HG03135 (cell line): Measurements from ENCODE around the gene MBNL1.

Source experiments
- ATAC-seq: cut with Tn5 transposase; IDR thresholded peaks from one replicate; pipeline ENCODE4 v1.9.1; 2021; ENCODE audit warnings: mild to moderate bottlenecking, moderate library complexity; ENCODE audit not compliant: unreplicated experiment

The MBNL1 gene

DNA sequence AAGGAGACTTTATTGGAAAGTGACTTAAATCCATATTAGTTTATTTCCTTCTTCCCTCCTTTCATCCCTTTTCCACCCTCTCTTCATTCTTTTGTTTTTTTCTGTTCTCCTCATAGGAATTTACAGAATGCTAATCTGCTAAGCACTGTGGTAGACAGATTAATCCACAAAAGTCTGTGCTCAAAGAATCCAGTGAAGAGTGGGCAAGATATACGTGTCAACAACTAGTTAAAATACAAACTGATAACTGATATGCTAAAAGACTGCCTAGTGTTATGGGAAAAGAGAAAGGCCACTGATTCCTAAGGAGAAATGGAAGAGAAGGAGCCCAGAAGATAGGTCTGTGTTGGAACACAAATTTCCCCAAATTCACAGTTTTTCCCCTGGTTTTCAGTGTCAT is 202.2 kb downstream of the MBNL1 start:
- ATAC-seq, result no peak

DNA sequence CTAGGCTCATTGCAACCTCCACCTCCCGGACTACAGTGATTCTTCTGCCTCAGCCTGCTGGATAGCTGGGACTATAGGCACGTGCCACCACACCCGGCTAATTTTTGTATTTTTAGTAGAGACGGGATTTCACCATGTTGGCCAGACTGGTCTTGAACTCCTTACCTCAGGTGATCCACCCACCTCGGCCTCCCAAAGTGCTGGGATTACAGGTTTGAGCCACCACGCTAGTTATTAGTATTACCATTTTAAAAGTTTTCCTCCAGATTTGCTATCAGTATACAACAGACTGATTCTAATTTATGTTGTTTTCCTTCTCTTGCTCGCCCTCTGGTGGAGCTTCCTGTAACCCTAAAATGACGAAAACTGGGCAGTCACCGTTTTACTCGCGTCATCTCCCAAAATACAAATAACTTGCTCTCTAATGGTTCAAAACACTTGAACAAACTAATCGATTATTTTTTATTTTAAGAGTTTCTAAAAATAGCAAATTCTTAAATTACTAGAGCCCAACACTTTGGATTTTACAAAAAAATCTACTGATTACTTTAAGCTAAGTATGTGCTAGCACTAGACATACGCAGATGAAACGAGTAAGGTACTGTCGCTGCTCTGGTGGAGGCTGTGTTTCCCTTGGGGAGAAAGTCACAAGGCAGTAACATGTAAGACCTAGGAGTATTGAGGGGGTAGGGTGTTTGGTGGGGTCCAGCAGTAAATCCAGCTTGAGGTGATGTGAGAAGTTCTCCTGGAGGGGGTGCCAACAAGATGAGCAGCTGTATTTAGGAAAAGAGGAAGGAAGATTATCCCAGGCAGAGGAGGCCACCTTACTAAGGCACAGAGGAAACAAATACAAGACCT is 203.3 kb downstream of the MBNL1 start:
- peak; percentile 80 for ATAC-seq

DNA sequence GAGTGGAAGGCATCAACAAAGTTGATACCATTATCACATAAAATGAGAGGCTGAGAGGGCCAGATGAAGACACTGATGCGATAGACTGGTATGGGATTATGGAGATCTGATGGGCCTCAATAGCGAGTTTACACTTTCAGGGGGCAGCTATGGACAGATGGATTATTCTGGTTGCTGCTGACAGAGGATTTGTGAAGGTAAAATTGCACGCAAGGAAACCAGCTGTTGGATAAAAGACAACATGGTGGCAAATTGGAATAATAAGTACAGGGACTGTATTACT is 203.9 kb downstream of the MBNL1 start:
- no peak for ATAC-seq

DNA sequence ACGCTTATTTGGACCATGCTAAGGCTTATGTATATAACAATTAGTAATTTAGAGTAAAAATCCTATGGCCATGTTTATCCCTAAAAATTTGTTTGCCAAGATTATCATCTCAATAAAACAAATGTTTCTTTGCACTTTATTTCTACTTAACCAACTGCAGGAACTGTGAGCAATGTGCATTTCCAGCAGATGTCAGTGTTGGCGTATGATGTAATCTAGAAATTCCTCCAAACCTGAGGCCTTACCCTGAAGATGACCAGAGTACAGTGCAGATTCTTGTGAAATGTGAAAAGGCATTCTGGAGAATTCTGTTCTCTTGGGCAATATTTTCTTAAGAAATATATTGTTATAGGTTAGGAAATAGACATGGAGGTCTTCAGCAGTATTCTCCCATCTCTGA is 205.9 kb downstream of the MBNL1 start:
- ATAC-seq, result peak; percentile 67

DNA sequence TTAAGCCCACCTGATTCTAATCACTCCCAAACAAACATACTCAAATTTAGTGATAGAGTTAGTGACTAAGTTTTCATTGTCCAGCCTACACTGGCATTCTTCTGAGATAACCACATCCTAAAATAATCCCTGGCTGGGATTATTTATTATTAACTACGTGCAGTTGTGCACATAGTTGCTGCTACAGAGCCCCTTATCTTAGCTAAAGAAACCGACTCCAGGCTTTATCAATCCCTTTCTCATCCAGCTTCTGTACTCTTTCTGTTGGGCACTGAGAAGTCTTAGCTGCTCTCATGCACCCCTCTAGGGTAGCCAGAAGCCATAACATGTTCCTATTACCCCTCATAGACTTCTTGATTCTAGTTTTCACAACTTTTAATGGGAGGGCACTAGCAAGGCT is 208.7 kb downstream of the MBNL1 start:
- no peak for ATAC-seq

DNA sequence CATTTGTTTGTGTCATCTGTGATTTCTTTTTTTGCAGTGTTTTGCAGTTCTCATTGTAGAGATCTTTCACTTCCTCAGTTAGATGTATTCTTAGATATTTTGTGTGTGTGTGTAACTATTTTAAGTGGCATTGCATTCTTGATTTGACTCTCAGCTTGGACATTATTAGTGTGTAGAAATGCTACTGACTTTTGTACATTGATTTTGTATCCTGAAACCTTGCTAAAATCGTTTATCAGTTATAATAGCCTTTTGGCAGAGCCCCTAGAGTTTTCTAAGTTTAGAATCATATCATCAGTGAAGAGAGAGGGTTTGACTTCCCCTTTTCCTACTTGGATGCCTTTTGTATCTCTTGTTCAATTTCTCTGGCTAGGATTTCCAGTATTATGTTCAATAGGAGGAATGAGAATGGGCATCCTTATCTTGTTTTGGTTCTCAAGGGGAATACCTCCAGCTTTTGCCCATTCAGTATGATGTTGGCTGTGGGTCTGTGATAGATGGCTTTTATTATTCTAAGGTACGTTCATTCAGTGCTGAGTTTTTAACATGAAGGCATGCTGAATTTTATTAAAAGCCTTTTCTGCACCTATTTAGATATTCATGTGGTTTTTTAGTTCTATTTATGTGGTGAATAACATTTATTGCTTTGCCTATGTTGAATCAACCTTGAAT is 211.7 kb downstream of the MBNL1 start:
- ATAC-seq, result peak; percentile 93

DNA sequence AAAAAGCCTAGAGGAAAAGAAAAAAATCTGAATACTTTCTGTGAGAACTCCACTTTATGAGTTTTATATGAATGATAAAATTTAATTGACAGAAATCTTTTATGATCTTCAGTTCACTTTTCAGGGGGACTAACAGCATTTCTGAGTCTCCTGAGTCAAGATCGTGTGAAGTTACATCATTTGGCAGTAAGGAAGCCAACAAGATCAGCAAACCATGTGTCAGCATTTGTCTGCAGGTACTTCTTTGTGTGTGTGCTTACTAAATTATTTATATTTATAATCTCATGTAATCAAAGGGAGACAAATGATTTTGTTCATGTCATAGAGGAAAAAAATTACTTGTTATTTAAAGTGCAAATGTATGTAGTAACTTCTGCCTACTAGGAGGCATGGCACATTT is 217.6 kb downstream of the MBNL1 start:
- ATAC-seq, result no peak

DNA sequence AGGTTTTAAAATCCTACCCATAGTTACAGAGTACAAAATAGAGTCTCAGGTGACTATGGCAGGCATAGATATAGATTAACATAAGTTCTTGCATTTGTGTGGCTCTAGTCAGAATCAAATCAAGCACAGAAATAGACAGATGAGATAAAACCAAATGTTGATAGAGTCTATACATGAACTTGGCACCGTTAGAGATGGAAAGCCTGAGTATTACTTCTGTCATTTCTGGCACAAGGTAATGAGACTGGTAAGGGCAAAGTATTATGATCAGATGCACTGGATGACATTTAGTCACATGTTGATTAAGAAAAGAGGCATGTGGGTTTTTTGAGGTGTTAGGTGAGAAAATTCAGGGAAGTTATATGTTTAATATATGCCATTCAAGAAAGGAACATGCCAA is 219.7 kb downstream of the MBNL1 start:
- ATAC-seq, result no peak

DNA sequence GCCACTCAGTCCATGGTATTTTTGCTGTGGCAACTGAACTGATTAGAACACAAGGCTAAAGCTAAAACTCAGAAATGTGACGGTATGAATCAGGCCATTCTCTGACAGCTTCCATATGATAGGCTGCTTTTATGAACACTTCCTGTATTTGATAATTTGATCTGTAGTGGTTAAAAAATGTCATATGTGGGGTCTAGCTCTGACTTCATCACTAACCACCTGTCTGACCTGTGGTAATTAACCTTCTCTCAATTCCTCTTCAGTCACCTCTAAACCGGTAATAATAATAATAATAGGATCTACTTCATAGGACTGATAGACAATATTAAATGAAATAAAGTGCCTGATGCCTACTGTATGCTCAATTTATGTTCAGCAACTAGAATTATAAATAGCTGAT is 223.2 kb downstream of the MBNL1 start:
- peak; percentile 57 for ATAC-seq

DNA sequence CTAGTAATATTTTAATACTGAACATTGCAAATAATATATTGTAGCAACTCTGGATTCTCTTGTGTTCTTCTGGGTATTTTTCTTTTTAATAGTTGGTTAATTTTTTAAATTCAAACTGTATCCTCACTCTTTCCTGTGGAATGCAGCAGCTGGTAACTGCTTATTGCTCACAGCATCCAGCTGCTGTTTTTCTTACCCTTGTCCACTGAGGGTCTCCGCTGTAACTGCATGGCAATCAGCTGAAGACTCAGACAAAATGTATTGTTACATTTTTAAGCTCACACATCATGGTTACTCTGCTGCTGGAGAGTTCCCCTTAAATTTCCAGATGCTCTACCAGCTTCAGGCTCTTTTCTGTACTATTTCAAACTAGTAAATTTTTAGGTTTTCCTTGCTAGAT is 227.6 kb downstream of the MBNL1 start:
- ATAC-seq, result no peak

DNA sequence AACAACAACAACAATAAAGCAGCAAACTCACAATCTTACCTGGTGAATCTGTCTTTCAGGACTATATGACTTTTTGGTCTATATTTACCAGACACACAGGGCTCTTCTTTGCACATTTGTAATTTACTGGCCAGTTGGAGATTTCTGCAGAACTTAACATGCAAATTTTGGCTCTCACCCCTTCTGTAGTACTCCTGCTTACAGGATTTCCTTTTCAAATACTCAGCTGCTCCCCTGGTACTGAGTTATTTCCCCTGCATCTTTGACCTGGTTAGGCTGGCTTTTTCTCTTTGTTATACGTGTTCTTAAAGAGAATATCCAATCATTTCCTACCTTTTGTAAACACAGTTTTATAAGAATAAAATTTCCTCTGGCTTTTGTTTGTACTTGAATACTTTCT is 228.0 kb downstream of the MBNL1 start:
- ATAC-seq, result no peak

DNA sequence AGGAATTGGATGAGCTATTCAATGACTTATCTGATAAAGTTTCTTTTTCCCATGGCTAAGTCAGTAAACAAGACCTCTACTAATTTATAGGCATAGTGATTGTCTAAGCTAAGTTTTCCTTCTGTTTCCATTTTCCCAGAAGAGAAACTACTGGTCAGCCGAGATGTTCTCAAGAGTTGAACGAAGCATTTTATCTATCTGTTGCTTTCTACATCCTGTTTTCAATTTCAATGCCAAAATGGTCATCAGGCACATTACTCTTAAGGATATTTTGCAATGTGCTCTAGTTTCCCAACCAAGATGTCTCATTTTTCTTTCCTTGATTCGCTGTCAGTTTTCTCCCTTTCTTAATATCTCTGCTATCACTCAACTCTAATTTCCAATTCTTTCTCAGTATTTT is 228.7 kb downstream of the MBNL1 start:
- ATAC-seq, result no peak

DNA sequence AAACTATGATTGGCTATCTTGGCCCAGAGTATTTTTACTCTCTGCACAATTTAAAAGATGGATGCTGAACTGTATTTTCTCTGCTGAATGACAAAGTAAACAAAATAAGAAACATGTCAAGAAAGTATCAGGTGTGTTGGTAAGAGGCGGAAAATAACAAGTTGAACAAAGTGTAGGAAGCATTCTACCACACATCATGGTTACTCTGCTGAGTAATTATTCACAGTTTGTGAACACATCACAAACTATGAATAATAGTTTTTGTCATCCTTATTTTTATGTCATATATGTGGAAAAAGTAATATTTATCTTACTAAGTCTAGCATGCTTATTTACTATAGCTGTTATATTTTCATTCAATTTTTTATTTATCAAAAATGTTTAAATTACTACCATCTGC is 229.2 kb downstream of the MBNL1 start:
- no peak for ATAC-seq

DNA sequence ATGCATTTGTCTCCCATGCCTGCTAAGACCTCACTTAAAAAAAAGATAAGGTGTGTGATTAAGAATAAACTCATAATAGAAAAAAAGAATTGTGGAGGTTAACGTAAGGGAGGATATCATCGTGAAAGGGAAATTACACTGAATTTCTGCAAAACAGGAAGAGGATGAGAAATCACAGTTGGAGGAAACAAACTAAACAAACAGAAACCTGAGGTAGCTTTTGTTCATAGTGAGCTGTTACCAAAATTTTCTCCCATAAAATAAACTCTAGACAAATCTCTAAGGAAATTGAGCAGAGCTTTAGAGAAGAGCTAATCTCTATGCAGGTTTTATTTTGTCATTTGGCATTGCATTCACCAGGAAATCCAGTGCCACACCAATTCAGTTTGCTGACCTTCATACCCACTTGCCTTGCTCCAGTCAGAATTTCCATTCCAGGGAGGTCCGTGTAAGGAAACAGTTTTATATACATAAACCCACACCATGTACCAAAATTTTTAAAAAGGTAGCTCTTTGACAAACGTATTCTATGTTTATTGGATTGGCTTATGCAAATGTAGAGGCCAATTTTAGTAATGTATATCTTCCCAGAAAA is 231.2 kb downstream of the MBNL1 start:
- ATAC-seq, result no peak

DNA sequence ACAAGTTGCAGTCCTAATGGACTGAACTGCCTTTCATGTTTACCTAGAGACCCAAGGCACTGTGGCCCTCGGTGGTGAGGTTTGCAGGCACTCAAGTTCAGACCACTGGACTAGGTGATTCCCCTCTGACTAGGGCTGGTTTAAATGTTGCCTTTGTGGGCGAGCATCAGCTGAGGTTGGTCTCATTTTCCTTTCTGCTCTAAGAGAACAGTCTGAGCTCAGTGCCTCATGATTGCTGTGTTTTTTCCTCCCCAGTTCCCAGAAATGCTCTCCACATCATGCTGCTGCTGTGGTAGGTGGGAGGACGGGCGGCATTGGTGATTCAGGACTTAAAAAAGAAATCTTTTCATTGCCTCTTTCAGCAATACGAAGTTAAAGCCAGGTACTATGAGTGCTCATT is 237.2 kb downstream of the MBNL1 start:
- ATAC-seq, result peak; percentile 90

DNA sequence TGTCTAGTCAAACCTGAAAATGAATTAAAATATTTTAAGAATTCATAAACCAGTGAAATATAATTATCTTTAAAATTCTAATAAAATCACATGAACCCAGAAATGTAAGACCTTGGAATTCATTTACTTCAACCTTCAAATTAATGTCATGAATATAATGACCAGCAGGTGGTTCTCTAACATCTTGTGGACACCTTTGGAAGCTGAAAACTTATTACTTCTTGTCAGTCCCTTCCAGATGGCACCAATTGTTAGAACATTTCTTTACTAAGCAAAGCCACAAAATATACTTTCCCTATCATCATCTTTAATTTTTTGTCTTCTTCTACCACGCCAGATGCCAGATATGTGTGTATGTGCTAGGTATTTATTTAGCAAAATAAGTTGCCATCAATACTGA is 240.0 kb downstream of the MBNL1 start:
- no peak for ATAC-seq

DNA sequence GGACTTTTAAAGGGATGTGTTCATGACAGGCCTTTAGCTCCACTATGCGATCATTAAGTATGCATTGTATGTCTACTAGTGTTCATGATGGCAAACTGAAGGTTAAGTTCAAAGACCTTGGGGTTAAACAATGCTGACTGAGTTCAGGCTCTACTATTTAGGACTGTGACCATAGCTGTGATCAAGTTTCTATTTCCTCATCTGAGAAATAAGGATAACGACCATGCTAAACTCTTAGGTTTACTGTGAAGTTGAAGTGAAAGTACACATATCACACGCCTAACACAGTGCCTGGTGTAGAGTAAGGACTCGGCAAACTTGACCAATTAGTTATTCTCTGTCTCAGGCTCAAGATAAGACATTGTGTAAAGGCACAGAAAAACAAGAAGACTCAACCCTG is 243.2 kb downstream of the MBNL1 start:
- peak; percentile 64 for ATAC-seq

DNA sequence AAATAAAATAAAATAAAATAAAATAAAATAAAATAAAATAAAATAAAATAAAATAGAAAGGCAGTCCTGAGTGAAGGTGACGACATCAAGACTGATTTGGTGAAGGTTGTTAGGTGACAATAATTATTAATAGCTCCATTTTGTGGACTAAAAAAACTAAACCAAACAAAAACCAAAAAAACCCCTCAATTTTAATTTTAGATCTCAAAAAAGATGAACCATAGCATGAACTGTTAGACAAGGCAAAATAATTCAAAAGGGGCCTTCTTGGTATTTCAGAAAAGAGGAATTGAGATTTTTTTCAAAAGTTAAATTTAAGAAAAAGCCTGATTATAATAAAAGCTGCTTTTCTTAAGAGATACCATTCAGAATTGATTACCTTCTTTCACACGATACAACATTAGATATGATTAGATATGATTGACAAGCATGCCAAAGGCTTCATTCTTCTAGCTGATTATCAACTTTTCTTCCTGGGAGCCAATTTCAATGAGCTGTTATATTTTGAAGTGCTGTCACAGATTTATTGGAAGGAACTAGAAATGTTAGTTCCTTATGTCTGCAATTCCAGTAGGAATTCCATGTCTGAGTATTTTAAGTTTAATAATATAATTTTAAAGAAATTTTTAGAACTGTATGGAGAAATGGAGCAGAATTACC is 244.7 kb downstream of the MBNL1 start:
- no peak for ATAC-seq
